ENCODE data around the gene PYROXD2. TPM values are rescaled to one million over a fixed set of nuclear protein-coding genes. Genes with fewer than 3 reads are reported as not detected.

The PYROXD2 gene
- total and polyA plus RNA-seq, 2 experiments from 2014 or later = 12.1 to 13.8 TPM

DNA sequence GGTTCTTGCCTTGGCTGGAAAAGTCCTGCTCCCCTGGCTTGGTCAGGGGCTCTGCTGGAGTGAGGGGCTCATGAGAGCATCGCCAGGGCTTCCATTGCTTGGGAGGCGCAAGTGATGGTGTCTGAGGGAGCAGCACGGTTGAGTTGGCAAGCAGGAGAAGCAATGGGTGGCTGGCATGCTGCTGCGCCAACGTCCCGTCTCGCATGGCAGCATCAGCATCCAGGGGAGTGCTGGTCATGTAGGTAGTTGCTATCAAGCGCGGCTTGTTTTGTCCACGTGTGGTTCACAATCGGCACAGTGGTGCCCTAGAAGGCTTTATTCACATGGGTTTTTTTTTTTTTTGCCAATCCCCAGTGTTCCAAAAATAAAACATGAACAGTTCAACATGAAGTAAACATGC lies 3.8 kb downstream of the PYROXD2 start:
- 64 to 71% methylated on average over 11 of the region's 11 CpGs for WGBS, 2 experiments (ENCODE audit: low coverage in 1 of 2, low lambda C conversion rate in 2 of 2, missing lambda C conversion rate in 2 of 2)
- Histone ChIP-seq H2AFZ (no peak overlapping the region), H3K9me3 (ENCODE audit: low read depth) (no peaks in the 10 kb centered on the region), H3K36me3 (ENCODE audit: low read depth) (no peaks in the 10 kb centered on the region), H4K20me1 (ENCODE audit: insufficient read depth) (no peaks in the 10 kb centered on the region), H3K4me1 (ENCODE audit: insufficient read depth) (peaks cover 4% of the 10 kb centered on the region; the same call in 1 of the 2 replicates), H3K79me2 (ENCODE audit: insufficient read depth) (no peaks in the 10 kb centered on the region), H3K4me2 (ENCODE audit: unreplicated experiment) (no peak overlapping the region), H3K4me3 (no peak overlapping the region), H3K27ac (no peak overlapping the region), H3K27me3 (replicated peaks; ENCODE audit: insufficient read depth) (no peaks in the 10 kb centered on the region), H3K9ac (no peak overlapping the region), H3K9me2 (ENCODE audit: insufficient read depth) (no peaks in the 10 kb centered on the region), H3F3A (ENCODE audit: insufficient read depth) (0 out of 2 replicates have a peak, but pooled peaks cover 5% of the 10 kb centered on the region)
- DNase-seq = no peak
- in situ Hi-C loops (cut with MboI) = no loop called here
- TF ChIP-seq EZH2 (IDR thresholded peaks at IDR 0.05; ENCODE audit: insufficient read depth, poor library complexity, severe bottlenecking) (no peak), EZH2phosphoT487 (IDR thresholded peaks at IDR 0.05; ENCODE audit: insufficient read depth, low read depth) (no peak)

DNA sequence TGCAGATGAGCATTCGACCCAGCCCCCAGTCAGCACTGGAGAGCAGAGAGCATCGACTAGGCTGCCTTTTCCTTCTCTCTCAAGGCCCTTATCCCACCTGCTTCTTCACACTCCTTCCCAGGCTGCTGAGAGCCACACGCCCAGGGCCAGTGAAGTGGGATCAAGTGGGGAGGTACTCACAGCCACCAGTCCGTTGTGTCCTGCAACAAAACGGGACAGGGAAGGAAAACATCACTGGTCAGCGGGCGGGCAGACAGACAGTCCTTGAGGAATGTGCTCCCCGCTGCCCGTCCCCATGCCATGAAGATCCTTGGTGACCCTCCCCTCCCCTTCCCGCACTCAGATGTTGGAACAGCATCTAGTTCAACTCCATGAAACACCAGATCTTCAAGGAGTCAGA lies 4.2 kb downstream of the PYROXD2 start:
- in situ Hi-C loops (cut with MboI) = no loop called here
- 0 out of 2 replicates have a peak, but pooled peaks cover 5% of the 10 kb centered on the region for H3F3A ChIP-seq (ENCODE audit: insufficient read depth)
- H3K27ac ChIP-seq = no peak overlapping the region
- 78 to 80% methylated on average over 10 of the region's 10 CpGs for WGBS, 2 experiments (ENCODE audit: low coverage in 1 of 2, low lambda C conversion rate in 2 of 2, missing lambda C conversion rate in 2 of 2)
- H4K20me1 ChIP-seq (ENCODE audit: insufficient read depth) = no peaks in the 10 kb centered on the region
- no peak for DNase-seq
- no peak overlapping the region for H3K4me2 ChIP-seq (ENCODE audit: unreplicated experiment)
- H3K9ac ChIP-seq = no peak overlapping the region
- no peak overlapping the region for H2AFZ ChIP-seq
- no peaks in the 10 kb centered on the region for H3K9me2 ChIP-seq (ENCODE audit: insufficient read depth)
- H3K4me1 ChIP-seq (ENCODE audit: insufficient read depth) = peaks cover 4% of the 10 kb centered on the region; the same call in 1 of the 2 replicates
- H3K4me3 ChIP-seq = no peak overlapping the region
- no peaks in the 10 kb centered on the region for H3K9me3 ChIP-seq (ENCODE audit: low read depth)
- no peaks in the 10 kb centered on the region for H3K79me2 ChIP-seq (ENCODE audit: insufficient read depth)
- H3K27me3 ChIP-seq (replicated peaks; ENCODE audit: insufficient read depth) = no peaks in the 10 kb centered on the region
- no peaks in the 10 kb centered on the region for H3K36me3 ChIP-seq (ENCODE audit: low read depth)
- TF ChIP-seq EZH2phosphoT487 (IDR thresholded peaks at IDR 0.05; ENCODE audit: insufficient read depth, low read depth) = no peak
- TF ChIP-seq EZH2 (IDR thresholded peaks at IDR 0.05; ENCODE audit: insufficient read depth, poor library complexity, severe bottlenecking) = no peak

DNA sequence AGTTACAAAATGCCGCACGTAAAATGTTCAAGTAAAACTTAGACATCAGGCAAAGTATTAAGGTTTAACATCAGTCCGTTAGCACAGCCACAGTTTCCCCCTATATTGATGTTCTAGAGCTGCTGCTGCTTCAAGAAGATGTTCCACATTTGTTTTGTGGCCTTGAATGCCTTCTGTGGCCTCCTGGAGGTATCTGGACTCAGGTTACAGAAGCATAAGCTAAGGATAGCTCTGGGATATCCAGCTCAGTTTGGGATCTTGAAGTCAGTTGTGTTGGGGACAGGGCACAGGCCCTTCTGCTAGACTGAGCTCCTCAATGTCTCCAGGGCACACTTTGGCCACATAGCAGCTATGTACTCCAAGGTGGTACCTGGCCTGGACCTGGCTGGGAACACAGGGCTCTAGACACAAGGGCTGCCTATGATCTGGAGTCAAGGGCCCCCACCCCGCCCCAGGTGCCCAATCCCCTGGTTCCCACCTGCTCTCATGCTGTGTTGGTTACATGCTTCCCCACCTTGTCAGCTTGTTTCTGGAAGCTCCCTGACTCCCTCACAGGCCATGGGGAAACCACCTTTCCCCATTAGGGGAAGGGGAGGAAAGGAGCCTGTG lies 4.7 kb downstream of the PYROXD2 start:
- no peak overlapping the region for H3K4me2 ChIP-seq (ENCODE audit: unreplicated experiment)
- no peak for TF ChIP-seq EZH2 (IDR thresholded peaks at IDR 0.05; ENCODE audit: insufficient read depth, poor library complexity, severe bottlenecking)
- TF ChIP-seq EZH2phosphoT487 (IDR thresholded peaks at IDR 0.05; ENCODE audit: insufficient read depth, low read depth) = no peak
- H3K27me3 ChIP-seq (replicated peaks; ENCODE audit: insufficient read depth) = no peaks in the 10 kb centered on the region
- no peaks in the 10 kb centered on the region for H3K9me3 ChIP-seq (ENCODE audit: low read depth)
- in situ Hi-C loops (cut with MboI) = no loop called here
- 86 to 88% methylated on average over 3 to 4 of the region's 4 CpGs for WGBS, 2 experiments (ENCODE audit: low coverage in 1 of 2, low lambda C conversion rate in 2 of 2, missing lambda C conversion rate in 2 of 2)
- peaks cover 6% of the 10 kb centered on the region for H3K4me1 ChIP-seq (ENCODE audit: insufficient read depth)
- H3K9me2 ChIP-seq (ENCODE audit: insufficient read depth) = no peaks in the 10 kb centered on the region
- no peak overlapping the region for H3K27ac ChIP-seq
- H2AFZ ChIP-seq = no peak overlapping the region
- H3K36me3 ChIP-seq (ENCODE audit: low read depth) = no peaks in the 10 kb centered on the region
- no peak overlapping the region for H3K9ac ChIP-seq
- H3F3A ChIP-seq (ENCODE audit: insufficient read depth) = 0 out of 2 replicates have a peak, but pooled peaks cover 4% of the 10 kb centered on the region
- H3K4me3 ChIP-seq = no peak overlapping the region
- DNase-seq = no peak
- H4K20me1 ChIP-seq (ENCODE audit: insufficient read depth) = no peaks in the 10 kb centered on the region
- no peaks in the 10 kb centered on the region for H3K79me2 ChIP-seq (ENCODE audit: insufficient read depth)

DNA sequence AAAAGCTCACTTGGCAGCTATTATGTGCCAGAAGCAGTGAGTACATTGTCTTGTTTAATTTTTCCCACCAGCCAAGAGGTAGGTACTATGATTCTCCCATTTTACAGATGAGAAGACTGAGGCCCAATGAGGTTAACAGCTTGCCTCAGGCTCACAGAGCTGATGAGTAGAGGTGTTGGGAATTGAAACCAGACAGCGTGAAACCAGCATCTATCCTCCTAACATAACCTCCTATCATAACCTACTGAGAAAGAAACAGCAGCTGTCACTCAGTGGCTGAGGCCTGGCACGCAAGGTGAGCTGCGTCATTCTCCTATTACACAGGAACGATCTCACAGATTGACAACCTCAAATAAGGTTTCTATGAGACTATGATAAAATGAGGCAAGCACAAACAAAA lies 6.2 kb downstream of the PYROXD2 start:
- H3K36me3 ChIP-seq (ENCODE audit: low read depth) = no peaks in the 10 kb centered on the region
- H2AFZ ChIP-seq = no peak overlapping the region
- in situ Hi-C loops (cut with MboI) = no loop called here
- H3K9me2 ChIP-seq (ENCODE audit: insufficient read depth) = no peaks in the 10 kb centered on the region
- H3K4me1 ChIP-seq (ENCODE audit: insufficient read depth) = peaks cover 17% of the 10 kb centered on the region
- no peak for TF ChIP-seq EZH2 (IDR thresholded peaks at IDR 0.05; ENCODE audit: insufficient read depth, poor library complexity, severe bottlenecking)
- TF ChIP-seq EZH2phosphoT487 (IDR thresholded peaks at IDR 0.05; ENCODE audit: insufficient read depth, low read depth) = no peak
- no peak for DNase-seq
- peaks cover 17% of the 10 kb centered on the region for H3F3A ChIP-seq (ENCODE audit: insufficient read depth)
- H3K4me2 ChIP-seq (ENCODE audit: unreplicated experiment) = no peak overlapping the region
- H3K27ac ChIP-seq = no peak overlapping the region
- 76 to 78% methylated on average over 4 of the region's 4 CpGs for WGBS, 2 experiments (ENCODE audit: low coverage in 1 of 2, low lambda C conversion rate in 2 of 2, missing lambda C conversion rate in 2 of 2)
- H3K27me3 ChIP-seq (replicated peaks; ENCODE audit: insufficient read depth) = no peaks in the 10 kb centered on the region
- no peaks in the 10 kb centered on the region for H3K9me3 ChIP-seq (ENCODE audit: low read depth)
- no peak overlapping the region for H3K9ac ChIP-seq
- no peaks in the 10 kb centered on the region for H4K20me1 ChIP-seq (ENCODE audit: insufficient read depth)
- H3K4me3 ChIP-seq = no peak overlapping the region
- no peaks in the 10 kb centered on the region for H3K79me2 ChIP-seq (ENCODE audit: insufficient read depth)
